Measurements from ENCODE around the gene EPB41L5.

- TF ChIP-seq EZH2 (IDR thresholded peaks at IDR 0.05; ENCODE audit: insufficient read depth, low read length): no peak
- no peak for TF ChIP-seq CTCF (IDR thresholded peaks at IDR 0.05; ENCODE audit: insufficient read depth, low read depth, low read length)
Observed at GRCh38 chr2:120182019-120182560, 169.2 kb downstream of the EPB41L5 start.
